GM19099 (cell line): ENCODE results near the gene MYO3B.

Experiments used
- POLR2A ChIP-seq: IDR thresholded peaks from 3 replicates; pipeline ENCODE4 v1.6.1; 2011; ENCODE audit warnings: low read depth; ENCODE audit not compliant: insufficient read length; ENCODE audit errors: extremely low read depth

MYO3B gene

DNA sequence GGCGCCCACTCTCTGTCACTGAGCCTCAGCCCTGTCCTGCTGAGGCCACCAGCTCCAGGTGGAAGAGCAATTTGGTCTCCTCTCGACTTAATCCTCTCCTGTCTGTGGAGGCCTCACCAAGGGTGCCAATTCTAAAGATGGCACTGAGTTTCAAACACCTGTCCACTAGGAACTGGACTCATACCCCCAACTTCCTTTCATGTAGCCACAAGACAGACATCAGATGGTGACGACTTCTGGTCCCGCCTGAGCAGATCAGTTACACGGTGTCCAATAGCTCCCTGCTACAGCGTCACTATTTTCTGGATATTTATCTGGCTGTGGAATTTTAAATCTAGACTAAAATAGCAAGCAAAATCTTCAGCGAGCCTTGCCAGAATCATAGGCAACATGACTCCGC, 512.7 kb downstream of the MYO3B start:
- TF ChIP-seq POLR2A, result no peak

DNA sequence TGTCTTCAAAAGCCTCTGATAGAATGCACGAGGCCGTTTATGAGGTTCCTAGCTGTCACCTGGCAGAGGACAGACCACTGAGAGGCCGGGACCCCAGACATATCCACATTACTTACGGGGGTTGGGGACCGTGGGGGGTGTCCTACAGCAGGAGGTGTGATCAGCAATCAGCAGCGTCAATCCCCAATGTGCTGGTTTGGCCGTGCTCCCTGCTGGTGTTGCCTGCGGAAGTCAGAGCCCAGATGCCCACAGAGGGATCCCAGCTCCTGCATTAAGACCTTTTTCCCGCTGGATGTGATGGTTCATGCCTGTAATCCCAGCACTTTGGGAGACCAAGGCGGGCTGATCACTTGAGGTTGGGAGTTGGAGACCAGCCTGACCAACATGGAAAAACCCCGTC, 516.4 kb downstream of the MYO3B start:
- no peak for TF ChIP-seq POLR2A

DNA sequence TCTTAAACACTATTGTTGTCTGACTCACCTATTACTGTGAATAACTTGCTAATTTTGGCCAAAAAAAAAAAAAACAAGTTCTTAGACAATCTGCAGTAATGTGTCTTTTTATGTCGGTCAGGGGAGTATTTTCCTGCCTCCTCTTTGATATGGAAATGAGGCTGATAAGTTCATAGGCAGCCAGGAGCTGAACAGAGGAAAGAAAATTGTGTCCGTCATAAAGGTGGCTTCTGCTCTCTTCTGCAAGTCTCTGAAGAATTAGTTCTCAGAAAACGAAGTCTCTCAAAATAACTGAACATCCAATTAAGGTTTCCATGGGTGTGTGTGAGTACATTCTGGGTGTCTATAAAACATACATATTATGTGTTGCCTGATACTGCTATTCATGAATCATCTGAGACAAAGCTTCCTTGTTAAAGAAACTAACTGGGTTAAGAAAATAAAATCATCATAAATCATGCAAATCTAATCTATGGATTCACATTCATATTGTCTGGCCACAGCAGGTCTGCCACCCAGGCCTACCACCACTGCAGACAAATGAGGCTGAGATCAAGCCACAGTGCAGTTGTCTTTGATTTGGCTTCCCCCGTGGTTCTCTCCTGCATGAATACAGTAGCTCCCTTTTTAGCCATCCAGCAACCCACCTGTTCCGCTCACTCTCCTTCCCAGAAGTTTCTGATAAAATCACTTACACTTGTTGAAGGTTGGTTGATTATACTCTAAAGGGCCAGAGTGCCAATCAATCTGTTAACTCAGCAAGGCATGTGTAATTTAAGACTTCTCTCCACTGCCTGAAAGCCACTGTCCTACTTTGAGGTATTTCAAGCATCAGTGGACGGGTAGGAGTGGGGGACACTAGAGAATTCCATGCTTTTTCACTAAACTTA, 517.8 kb downstream of the MYO3B start:
- TF ChIP-seq POLR2A, result no peak

DNA sequence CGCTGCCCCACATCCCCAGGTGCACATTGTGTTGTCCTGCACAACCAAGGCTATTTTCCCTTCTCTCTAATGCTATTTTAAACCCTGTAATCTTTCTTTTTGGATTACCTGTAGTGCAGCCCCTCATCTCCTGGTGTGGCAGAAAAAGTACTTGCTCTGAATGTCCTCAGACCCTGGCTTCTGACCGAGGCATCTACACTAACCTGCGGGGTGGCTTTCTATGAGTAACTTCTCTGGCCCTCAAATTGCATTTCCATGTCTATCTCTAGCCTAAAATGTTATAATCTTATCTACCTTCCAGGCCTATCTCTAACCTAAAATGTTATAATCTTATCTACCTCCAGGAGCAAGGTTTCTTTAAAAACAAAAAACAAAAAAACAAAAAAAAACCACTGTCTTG, 519.0 kb downstream of the MYO3B start:
- no peak for TF ChIP-seq POLR2A

DNA sequence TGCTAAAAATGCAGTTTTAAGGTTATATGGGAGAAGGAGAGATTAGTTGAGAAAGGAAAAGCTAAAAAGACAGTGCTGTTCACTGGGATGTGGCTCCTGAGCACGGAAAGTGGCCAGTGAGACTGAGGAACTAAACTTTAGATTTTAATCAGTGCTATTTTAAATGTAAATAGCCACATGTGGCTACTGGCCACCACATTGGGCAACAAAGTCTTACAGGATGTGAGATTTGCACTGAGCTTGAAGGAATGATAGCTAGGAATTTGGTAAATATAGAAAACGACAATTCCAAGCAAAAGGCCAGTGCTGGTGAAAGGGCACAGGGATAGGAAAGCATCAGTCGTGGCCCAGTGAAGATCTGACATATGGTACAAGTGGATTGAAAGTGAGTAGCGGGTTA, 523.1 kb downstream of the MYO3B start:
- TF ChIP-seq POLR2A, result no peak

DNA sequence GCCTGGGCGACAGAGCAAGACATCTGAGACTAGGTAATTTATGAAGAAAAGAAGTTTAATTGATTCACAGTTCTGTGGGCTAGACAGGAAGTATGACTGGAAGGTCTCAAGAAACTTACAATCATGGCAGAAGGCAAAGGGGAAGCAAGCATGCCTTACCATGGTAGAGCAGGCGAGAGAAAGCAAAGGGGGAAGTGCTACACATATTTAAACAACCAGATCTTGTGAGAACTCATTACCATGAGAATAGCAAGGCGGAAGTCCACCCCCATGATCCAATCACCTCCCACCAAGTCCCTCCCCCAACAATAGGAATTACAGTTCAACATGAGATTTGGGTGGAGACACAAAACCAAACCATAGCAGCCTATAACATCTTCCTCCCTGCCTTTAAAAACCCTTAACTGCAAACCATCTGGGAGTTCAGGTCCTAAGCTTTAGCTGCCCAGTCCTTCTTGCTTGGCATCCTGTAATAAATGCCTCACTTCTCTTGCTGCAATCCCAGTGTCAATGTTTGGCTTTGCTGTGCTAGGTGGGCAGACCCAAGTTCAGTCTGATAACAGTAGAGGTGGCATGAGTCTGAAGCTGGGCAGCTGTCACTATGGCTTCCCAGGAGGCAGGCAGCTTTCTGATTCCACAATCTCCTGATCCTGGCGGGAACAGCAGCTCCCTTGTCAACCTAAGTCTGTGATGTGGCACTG, 526.0 kb downstream of the MYO3B start:
- TF ChIP-seq POLR2A, result no peak
